HEK293 (cell line): Measurements from ENCODE around the gene QRICH1.

ENCODE experiments used
- GFI1B ChIP-seq: fragments of 450-650 bp; formaldehyde crosslinking; IDR thresholded peaks from 2 replicates; pipeline ENCODE4 v1.5.1; 2016; ENCODE audit warnings: missing biosample characterization, missing genetic modification characterization
- GLIS2 ChIP-seq: fragments of 450-650 bp; formaldehyde crosslinking; IDR thresholded peaks from 2 replicates; pipeline ENCODE4 v1.5.1; 2016; ENCODE audit warnings: missing biosample characterization, missing genetic modification characterization
- KLF10 ChIP-seq: fragments of 450-650 bp; IDR thresholded peaks from 2 replicates; pipeline ENCODE4 v1.5.1; 2018; ENCODE audit warnings: missing biosample characterization, mild to moderate bottlenecking, missing genetic modification characterization
- REPIN1 ChIP-seq: fragments of 450-650 bp; formaldehyde crosslinking; IDR thresholded peaks from 2 replicates; pipeline ENCODE4 v1.5.1; 2017; ENCODE audit warnings: missing biosample characterization, missing genetic modification characterization, low read depth
- SCRT2 ChIP-seq: fragments of 450-650 bp; formaldehyde crosslinking; IDR thresholded peaks from 2 replicates; pipeline ENCODE4 v1.5.1; 2016; ENCODE audit warnings: missing biosample characterization, missing genetic modification characterization
- SP2 ChIP-seq: fragments of 450-650 bp; formaldehyde crosslinking; IDR thresholded peaks from 2 replicates; pipeline ENCODE4 v1.5.1; 2016; ENCODE audit warnings: missing biosample characterization, missing genetic modification characterization
- SP7 ChIP-seq: fragments of 450-650 bp; formaldehyde crosslinking; IDR thresholded peaks from 2 replicates; pipeline ENCODE4 v1.5.1; 2016; ENCODE audit warnings: missing biosample characterization, missing genetic modification characterization
- ZNF112 ChIP-seq: fragments of 450-650 bp; formaldehyde crosslinking; IDR thresholded peaks from 2 replicates; pipeline ENCODE4 v1.5.0; 2017; ENCODE audit warnings: missing biosample characterization, missing genetic modification characterization
- ZNF37A ChIP-seq: fragments of 450-650 bp; IDR thresholded peaks from 2 replicates; pipeline ENCODE4 v1.5.1; 2018; ENCODE audit warnings: missing biosample characterization, missing genetic modification characterization
- ZNF394 ChIP-seq: fragments of 450-650 bp; formaldehyde crosslinking; IDR thresholded peaks from 2 replicates; pipeline ENCODE4 v1.5.1; 2016; ENCODE audit warnings: missing biosample characterization, missing genetic modification characterization, mild to moderate bottlenecking, moderate library complexity, borderline replicate concordance
- ZNF510 ChIP-seq: fragments of 450-650 bp; formaldehyde crosslinking; IDR thresholded peaks from 2 replicates; pipeline ENCODE4 v1.5.1; 2018; ENCODE audit warnings: mild to moderate bottlenecking, missing genetic modification characterization, missing biosample characterization; ENCODE audit not compliant: insufficient replicate concordance
- ZNF596 ChIP-seq: fragments of 450-650 bp; IDR thresholded peaks from 2 replicates; pipeline ENCODE4 v1.5.0; 2018; ENCODE audit warnings: missing biosample characterization, mild to moderate bottlenecking, missing genetic modification characterization, moderate library complexity
- TF ChIP-seq, protein P1 (sequence below): fragments of 450-650 bp; formaldehyde crosslinking; IDR thresholded peaks from 2 replicates; pipeline ENCODE4 v1.5.1; 2016; ENCODE audit warnings: missing biosample characterization, missing genetic modification characterization
- TF ChIP-seq, protein P2 (sequence below): fragments of 450-650 bp; formaldehyde crosslinking; IDR thresholded peaks from 2 replicates; pipeline ENCODE4 v1.5.1; 2016; ENCODE audit warnings: missing biosample characterization, missing genetic modification characterization
- TF ChIP-seq, protein P3 (sequence below): fragments of 450-650 bp; formaldehyde crosslinking; IDR thresholded peaks from 2 replicates; pipeline ENCODE4 v1.5.1; 2017; ENCODE audit warnings: missing biosample characterization, missing genetic modification characterization
- TF ChIP-seq, protein P4 (sequence below): fragments of 450-650 bp; formaldehyde crosslinking; conservative IDR thresholded peaks from 2 replicates; pipeline ENCODE4 v1.5.1; 2016; ENCODE audit warnings: low read depth, missing biosample characterization, missing genetic modification characterization
- TF ChIP-seq, protein P5 (sequence below): fragments of 450-650 bp; formaldehyde crosslinking; optimal IDR thresholded peaks from 2 replicates; pipeline ENCODE3; 2016; ENCODE audit warnings: missing biosample characterization, mild to moderate bottlenecking, missing genetic modification characterization
- TF ChIP-seq, protein P6 (sequence below): fragments of 450-650 bp; formaldehyde crosslinking; IDR thresholded peaks from 2 replicates; pipeline ENCODE4 v1.5.0; 2017; ENCODE audit warnings: missing biosample characterization, missing genetic modification characterization, borderline replicate concordance
- TF ChIP-seq, protein P7 (sequence below): fragments of 450-650 bp; formaldehyde crosslinking; IDR thresholded peaks from 2 replicates; pipeline ENCODE4 v1.5.1; 2017; ENCODE audit warnings: missing biosample characterization, missing genetic modification characterization

The QRICH1 gene

DNA sequence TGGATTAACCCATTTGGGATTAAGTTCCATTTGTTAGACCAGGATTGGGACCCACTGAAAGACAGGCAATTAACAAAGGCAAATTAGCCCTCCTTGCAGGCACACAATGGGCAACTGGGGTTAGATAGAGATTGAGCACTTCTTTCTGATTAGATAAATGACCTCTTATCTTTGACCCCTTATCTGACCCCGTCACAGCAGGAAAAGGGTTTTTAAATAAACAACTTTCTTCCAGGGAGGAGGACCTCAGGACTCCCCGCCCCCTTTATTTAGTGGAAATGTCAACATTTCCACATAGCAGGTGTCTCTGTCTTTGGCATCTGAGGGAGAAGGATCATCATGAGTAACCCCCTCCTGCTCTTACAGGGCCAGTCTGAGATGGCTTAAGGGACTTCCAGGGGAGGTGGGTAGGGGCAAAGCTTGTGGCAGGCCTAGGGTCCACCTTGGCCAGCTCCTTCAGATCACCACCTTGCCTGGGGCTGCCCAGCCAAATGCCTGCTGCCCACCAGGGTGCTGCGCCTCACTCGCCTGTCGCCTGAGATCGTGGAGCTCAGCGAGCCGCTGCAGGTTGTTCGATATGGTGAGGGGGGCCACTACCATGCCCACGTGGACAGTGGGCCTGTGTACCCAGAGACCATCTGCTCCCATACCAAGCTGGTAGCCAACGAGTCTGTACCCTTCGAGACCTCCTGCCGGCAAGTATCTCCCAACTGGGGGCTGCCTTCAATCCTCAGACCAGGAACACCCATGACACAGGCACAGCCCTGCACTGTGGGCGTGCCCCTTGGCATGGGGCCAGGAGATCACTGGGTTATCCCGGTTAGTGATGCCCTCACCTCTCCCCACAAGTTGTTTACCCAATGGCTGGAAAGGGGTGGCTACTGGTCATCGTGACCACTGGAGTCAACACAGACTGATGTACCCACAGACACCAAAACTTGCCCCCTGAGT, 89.2 kb downstream of the QRICH1 start (continued):
- TF ChIP-seq, protein P1, sequence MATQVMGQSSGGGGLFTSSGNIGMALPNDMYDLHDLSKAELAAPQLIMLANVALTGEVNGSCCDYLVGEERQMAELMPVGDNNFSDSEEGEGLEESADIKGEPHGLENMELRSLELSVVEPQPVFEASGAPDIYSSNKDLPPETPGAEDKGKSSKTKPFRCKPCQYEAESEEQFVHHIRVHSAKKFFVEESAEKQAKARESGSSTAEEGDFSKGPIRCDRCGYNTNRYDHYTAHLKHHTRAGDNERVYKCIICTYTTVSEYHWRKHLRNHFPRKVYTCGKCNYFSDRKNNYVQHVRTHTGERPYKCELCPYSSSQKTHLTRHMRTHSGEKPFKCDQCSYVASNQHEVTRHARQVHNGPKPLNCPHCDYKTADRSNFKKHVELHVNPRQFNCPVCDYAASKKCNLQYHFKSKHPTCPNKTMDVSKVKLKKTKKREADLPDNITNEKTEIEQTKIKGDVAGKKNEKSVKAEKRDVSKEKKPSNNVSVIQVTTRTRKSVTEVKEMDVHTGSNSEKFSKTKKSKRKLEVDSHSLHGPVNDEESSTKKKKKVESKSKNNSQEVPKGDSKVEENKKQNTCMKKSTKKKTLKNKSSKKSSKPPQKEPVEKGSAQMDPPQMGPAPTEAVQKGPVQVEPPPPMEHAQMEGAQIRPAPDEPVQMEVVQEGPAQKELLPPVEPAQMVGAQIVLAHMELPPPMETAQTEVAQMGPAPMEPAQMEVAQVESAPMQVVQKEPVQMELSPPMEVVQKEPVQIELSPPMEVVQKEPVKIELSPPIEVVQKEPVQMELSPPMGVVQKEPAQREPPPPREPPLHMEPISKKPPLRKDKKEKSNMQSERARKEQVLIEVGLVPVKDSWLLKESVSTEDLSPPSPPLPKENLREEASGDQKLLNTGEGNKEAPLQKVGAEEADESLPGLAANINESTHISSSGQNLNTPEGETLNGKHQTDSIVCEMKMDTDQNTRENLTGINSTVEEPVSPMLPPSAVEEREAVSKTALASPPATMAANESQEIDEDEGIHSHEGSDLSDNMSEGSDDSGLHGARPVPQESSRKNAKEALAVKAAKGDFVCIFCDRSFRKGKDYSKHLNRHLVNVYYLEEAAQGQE (tag by site-specific recombination): no peak
- TF ChIP-seq, protein P2, sequence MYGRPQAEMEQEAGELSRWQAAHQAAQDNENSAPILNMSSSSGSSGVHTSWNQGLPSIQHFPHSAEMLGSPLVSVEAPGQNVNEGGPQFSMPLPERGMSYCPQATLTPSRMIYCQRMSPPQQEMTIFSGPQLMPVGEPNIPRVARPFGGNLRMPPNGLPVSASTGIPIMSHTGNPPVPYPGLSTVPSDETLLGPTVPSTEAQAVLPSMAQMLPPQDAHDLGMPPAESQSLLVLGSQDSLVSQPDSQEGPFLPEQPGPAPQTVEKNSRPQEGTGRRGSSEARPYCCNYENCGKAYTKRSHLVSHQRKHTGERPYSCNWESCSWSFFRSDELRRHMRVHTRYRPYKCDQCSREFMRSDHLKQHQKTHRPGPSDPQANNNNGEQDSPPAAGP (tag by site-specific recombination): no peak
- no peak for TF ChIP-seq SP2 (tag by site-specific recombination)
- no peak for TF ChIP-seq GFI1B
- no peak for TF ChIP-seq ZNF394
- TF ChIP-seq, protein P3, sequence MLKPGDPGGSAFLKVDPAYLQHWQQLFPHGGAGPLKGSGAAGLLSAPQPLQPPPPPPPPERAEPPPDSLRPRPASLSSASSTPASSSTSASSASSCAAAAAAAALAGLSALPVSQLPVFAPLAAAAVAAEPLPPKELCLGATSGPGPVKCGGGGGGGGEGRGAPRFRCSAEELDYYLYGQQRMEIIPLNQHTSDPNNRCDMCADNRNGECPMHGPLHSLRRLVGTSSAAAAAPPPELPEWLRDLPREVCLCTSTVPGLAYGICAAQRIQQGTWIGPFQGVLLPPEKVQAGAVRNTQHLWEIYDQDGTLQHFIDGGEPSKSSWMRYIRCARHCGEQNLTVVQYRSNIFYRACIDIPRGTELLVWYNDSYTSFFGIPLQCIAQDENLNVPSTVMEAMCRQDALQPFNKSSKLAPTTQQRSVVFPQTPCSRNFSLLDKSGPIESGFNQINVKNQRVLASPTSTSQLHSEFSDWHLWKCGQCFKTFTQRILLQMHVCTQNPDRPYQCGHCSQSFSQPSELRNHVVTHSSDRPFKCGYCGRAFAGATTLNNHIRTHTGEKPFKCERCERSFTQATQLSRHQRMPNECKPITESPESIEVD (tag by site-specific recombination): no peak
- TF ChIP-seq ZNF37A (tag by site-specific recombination): no peak
- TF ChIP-seq SCRT2 (tag by site-specific recombination): no peak
- no peak for TF ChIP-seq REPIN1 (tag by site-specific recombination)
- TF ChIP-seq, protein P4, sequence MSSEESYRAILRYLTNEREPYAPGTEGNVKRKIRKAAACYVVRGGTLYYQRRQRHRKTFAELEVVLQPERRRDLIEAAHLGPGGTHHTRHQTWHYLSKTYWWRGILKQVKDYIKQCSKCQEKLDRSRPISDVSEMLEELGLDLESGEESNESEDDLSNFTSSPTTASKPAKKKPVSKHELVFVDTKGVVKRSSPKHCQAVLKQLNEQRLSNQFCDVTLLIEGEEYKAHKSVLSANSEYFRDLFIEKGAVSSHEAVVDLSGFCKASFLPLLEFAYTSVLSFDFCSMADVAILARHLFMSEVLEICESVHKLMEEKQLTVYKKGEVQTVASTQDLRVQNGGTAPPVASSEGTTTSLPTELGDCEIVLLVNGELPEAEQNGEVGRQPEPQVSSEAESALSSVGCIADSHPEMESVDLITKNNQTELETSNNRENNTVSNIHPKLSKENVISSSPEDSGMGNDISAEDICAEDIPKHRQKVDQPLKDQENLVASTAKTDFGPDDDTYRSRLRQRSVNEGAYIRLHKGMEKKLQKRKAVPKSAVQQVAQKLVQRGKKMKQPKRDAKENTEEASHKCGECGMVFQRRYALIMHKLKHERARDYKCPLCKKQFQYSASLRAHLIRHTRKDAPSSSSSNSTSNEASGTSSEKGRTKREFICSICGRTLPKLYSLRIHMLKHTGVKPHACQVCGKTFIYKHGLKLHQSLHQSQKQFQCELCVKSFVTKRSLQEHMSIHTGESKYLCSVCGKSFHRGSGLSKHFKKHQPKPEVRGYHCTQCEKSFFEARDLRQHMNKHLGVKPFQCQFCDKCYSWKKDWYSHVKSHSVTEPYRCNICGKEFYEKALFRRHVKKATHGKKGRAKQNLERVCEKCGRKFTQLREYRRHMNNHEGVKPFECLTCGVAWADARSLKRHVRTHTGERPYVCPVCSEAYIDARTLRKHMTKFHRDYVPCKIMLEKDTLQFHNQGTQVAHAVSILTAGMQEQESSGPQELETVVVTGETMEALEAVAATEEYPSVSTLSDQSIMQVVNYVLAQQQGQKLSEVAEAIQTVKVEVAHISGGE (tag by site-specific recombination): no peak
- TF ChIP-seq GLIS2 (tag by site-specific recombination): 0 out of 2 replicates have a peak, but pooled peaks have one; percentile 11
- TF ChIP-seq, protein P5, sequence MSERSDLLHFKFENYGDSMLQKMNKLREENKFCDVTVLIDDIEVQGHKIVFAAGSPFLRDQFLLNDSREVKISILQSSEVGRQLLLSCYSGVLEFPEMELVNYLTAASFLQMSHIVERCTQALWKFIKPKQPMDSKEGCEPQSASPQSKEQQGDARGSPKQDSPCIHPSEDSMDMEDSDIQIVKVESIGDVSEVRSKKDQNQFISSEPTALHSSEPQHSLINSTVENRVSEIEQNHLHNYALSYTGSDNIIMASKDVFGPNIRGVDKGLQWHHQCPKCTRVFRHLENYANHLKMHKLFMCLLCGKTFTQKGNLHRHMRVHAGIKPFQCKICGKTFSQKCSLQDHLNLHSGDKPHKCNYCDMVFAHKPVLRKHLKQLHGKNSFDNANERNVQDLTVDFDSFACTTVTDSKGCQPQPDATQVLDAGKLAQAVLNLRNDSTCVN (tag by site-specific recombination): no peak
- TF ChIP-seq SP7 (tag by site-specific recombination): no peak
- TF ChIP-seq, protein P6, sequence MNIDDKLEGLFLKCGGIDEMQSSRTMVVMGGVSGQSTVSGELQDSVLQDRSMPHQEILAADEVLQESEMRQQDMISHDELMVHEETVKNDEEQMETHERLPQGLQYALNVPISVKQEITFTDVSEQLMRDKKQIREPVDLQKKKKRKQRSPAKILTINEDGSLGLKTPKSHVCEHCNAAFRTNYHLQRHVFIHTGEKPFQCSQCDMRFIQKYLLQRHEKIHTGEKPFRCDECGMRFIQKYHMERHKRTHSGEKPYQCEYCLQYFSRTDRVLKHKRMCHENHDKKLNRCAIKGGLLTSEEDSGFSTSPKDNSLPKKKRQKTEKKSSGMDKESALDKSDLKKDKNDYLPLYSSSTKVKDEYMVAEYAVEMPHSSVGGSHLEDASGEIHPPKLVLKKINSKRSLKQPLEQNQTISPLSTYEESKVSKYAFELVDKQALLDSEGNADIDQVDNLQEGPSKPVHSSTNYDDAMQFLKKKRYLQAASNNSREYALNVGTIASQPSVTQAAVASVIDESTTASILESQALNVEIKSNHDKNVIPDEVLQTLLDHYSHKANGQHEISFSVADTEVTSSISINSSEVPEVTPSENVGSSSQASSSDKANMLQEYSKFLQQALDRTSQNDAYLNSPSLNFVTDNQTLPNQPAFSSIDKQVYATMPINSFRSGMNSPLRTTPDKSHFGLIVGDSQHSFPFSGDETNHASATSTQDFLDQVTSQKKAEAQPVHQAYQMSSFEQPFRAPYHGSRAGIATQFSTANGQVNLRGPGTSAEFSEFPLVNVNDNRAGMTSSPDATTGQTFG (tag by site-specific recombination): no peak
- no peak for TF ChIP-seq ZNF510 (tag by site-specific recombination)
- no peak for TF ChIP-seq ZNF596 (tag by site-specific recombination)
- TF ChIP-seq, protein P7, sequence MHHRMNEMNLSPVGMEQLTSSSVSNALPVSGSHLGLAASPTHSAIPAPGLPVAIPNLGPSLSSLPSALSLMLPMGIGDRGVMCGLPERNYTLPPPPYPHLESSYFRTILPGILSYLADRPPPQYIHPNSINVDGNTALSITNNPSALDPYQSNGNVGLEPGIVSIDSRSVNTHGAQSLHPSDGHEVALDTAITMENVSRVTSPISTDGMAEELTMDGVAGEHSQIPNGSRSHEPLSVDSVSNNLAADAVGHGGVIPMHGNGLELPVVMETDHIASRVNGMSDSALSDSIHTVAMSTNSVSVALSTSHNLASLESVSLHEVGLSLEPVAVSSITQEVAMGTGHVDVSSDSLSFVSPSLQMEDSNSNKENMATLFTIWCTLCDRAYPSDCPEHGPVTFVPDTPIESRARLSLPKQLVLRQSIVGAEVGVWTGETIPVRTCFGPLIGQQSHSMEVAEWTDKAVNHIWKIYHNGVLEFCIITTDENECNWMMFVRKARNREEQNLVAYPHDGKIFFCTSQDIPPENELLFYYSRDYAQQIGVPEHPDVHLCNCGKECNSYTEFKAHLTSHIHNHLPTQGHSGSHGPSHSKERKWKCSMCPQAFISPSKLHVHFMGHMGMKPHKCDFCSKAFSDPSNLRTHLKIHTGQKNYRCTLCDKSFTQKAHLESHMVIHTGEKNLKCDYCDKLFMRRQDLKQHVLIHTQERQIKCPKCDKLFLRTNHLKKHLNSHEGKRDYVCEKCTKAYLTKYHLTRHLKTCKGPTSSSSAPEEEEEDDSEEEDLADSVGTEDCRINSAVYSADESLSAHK: no peak
- TF ChIP-seq KLF10 (tag by site-specific recombination): peak; percentile 57; the same call in 1 of the 2 replicates
- TF ChIP-seq ZNF112: no peak
